Dendritic cell treated with granulocyte-macrophage colony-stimulating factor and Interleukin-4, amounts not matched to agents 40 ng/mL and 50 ng/mL, for 4 days (primary cell): Measurements from ENCODE around the gene ANKRD55.
"Not testable (repeated sequence)": the region's sequence is repeated elsewhere in the genome, so short reads cannot be mapped to it uniquely, and the experiment has no call there.

Source experiments
- H3K27ac Mint-ChIP-seq: one replicate; pipeline ENCODE4 v1.8.0; 2022; ENCODE audit warnings: mild to moderate bottlenecking, mixed read lengths
- H3K27me3 Mint-ChIP-seq: one replicate; pipeline ENCODE4 v1.8.0; 2022; ENCODE audit warnings: mild to moderate bottlenecking, mixed read lengths
- H3K36me3 Mint-ChIP-seq: one replicate; pipeline ENCODE4 v1.8.0; 2022; ENCODE audit warnings: low read depth, mixed read lengths
- H3K4me1 Mint-ChIP-seq: one replicate; pipeline ENCODE4 v1.8.0; 2022; ENCODE audit warnings: low read depth, mixed read lengths
- H3K4me3 Mint-ChIP-seq: one replicate; pipeline ENCODE4 v1.8.0; 2022; ENCODE audit warnings: mild to moderate bottlenecking, moderate library complexity, mixed read lengths
- H3K9me3 Mint-ChIP-seq: one replicate; pipeline ENCODE4 v1.8.0; 2022; ENCODE audit warnings: mixed read lengths
- intact Hi-C: fragments of 100-400 bp; cut with micrococcal nuclease; formaldehyde crosslinking; loops from one replicate; pipeline ENCODE4 v1.15.0; 2022

The ANKRD55 gene

GRCh38 chr5:56211298-56211865 lies 21.7 kb downstream of the ANKRD55 start:
- Mint-ChIP-seq H3K4me1 (peaks cover 7% of the 10 kb centered on the region), H3K27me3 (no peaks in the 10 kb centered on the region), H3K27ac (no peak overlapping the region), H3K9me3 (peaks cover 22% of the 10 kb centered on the region), H3K36me3 (no peaks in the 10 kb centered on the region), H3K4me3 (no peak overlapping the region)
- intact Hi-C loops, result no loop called here

DNA sequence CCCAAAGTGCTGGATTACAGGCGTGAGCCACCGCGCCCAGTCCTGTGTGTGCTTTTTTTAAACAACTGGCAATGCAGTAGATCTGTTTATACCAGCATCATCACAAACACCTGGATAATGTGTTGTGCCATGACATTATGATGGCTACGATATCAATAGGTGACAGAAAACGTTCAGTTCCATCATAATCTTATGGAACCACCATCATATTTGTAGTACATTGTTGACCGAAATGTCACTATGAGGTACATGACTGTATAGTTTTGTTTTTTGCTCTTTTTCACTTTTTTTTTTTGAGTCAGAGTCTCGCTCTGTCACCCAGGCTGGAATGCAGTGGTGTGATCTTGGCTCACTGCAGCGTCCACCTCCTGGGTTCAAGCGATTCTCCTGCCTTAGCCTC lies 24.4 kb downstream of the ANKRD55 start:
- Mint-ChIP-seq H3K27me3 (no peaks in the 10 kb centered on the region), H3K4me3 (no peak overlapping the region), H3K36me3 (no peaks in the 10 kb centered on the region), H3K9me3 (peaks cover 4% of the 10 kb centered on the region), H3K27ac (no peak overlapping the region), H3K4me1 (peaks cover 15% of the 10 kb centered on the region)
- intact Hi-C loops, result no loop called here

GRCh38 chr5:56207537-56207936 lies 25.6 kb downstream of the ANKRD55 start:
- Mint-ChIP-seq H3K36me3 (no peaks in the 10 kb centered on the region), H3K4me3 (no peak overlapping the region), H3K27ac (no peak overlapping the region), H3K4me1 (peaks cover 17% of the 10 kb centered on the region), H3K27me3 (no peaks in the 10 kb centered on the region), H3K9me3 (no peaks in the 10 kb centered on the region)
- intact Hi-C loops, result no loop called here

DNA sequence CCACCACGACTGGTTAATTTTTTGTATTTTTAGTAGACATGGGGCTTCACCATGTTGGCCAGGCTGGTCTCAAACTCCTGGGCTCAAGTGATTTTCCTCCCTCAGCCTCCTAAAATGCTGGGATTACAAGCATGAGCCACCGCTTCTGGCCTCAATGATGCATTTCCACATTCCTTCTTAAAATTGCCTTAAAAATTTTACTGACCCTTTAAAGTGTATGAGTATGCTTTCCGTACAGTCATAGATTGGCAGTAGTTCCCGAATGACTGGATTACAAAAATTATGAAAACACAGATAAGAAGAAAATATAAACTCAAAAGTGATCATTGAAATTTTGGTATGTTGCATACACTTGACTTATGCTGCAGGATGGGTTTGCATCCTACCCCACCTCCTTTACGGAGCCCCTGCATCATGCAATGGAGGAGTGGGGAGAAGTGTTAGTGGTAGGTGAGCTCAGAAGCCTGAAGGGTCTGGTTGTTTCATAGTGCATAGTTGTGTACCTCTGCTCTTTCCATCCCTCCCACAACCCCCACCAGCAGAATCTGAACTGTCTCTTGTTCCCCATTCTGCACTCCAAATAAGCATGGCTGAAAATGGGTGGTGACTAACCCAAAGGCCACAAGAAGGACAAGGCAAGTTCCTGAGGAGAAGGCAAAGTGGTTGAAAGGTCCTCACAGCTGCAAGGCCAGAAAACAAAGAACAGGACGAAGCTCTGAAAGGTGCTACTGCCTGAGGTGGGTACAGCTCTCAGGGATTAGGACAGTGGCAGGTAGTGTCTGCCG lies 26.8 kb downstream of the ANKRD55 start:
- peaks cover 27% of the 10 kb centered on the region for H3K4me1 Mint-ChIP-seq
- no peaks in the 10 kb centered on the region for H3K36me3 Mint-ChIP-seq
- H3K27ac Mint-ChIP-seq, result no peak overlapping the region
- intact Hi-C loops, result no loop called here
- H3K9me3 Mint-ChIP-seq, result no peaks in the 10 kb centered on the region
- no peaks in the 10 kb centered on the region for H3K27me3 Mint-ChIP-seq
- no peak overlapping the region for H3K4me3 Mint-ChIP-seq

DNA sequence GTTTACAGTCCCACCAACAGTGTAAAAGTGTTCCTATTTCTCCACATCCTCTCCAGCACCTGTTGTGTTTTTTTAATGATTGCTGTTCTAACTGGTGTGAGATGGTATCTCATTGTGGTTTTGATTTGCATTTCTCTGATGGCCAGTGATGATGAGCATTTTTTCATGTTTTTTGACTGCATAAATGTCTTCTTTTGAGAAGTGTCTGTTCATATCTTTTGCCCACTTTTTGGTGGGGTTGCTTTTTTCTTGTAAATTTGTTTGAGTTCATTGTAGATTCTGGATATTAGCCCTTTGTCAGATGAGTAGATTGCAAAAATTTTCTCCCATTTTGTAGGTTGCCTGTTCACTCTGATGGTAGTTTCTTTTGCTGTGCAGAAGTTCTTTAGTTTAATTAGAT lies 29.2 kb downstream of the ANKRD55 start:
- intact Hi-C loops, result loop anchor here (5.0 kb wide), 1 partner anchor 212 kb away; the partner anchor contains the start of gene IL6ST
- not testable (repeated sequence) for H3K36me3 Mint-ChIP-seq, H3K9me3 Mint-ChIP-seq, H3K4me3 Mint-ChIP-seq, H3K27ac Mint-ChIP-seq, H3K27me3 Mint-ChIP-seq
- H3K4me1 Mint-ChIP-seq, result peaks cover 32% of the 10 kb centered on the region

GRCh38 chr5:56202483-56202882 lies 30.6 kb downstream of the ANKRD55 start:
- no peaks in the 10 kb centered on the region for H3K27me3 Mint-ChIP-seq
- intact Hi-C loops, result loop anchor here (5.0 kb wide), 1 partner anchor 210 kb away; the partner anchor contains the start of gene IL6ST
- H3K4me3 Mint-ChIP-seq, result no peak overlapping the region
- no peaks in the 10 kb centered on the region for H3K9me3 Mint-ChIP-seq
- H3K36me3 Mint-ChIP-seq, result no peaks in the 10 kb centered on the region
- H3K27ac Mint-ChIP-seq, result no peak overlapping the region
- H3K4me1 Mint-ChIP-seq, result peaks cover 32% of the 10 kb centered on the region

DNA sequence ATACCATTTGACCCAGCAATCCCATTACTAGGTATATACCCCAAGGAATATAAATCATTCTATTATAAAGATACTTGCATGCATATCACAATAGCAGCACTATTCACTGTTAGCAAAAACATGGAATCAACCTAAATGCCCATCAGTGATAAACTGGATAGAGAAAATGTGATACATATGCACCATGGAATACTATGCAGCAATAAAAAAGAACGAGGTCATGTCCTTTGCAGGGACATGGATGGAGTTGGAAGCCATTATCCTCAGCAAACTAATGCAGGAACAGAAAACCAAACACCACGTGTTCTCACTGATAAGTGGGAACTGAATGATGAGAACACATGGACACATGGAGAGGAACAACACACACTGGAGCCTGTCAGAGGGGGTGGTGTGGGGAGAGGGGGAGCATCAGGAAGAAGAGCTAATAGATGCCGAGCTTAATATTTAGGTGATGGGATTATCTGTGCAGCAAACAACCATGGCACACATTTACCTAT lies 31.3 kb downstream of the ANKRD55 start:
- H3K4me3 Mint-ChIP-seq, H3K36me3 Mint-ChIP-seq, H3K27me3 Mint-ChIP-seq, H3K27ac Mint-ChIP-seq, H3K9me3 Mint-ChIP-seq: not testable (repeated sequence)
- H3K4me1 Mint-ChIP-seq, result peaks cover 29% of the 10 kb centered on the region
- intact Hi-C loops, result loop anchor here (1.0 to 5.0 kb wide), 3 partner anchors 210 to 266 kb away; partner anchors contain the start of gene IL6ST

GRCh38 chr5:56200971-56201666 lies 32.0 kb downstream of the ANKRD55 start:
- H3K27me3 Mint-ChIP-seq, result no peaks in the 10 kb centered on the region
- no peak overlapping the region for H3K27ac Mint-ChIP-seq
- H3K4me1 Mint-ChIP-seq, result peaks cover 22% of the 10 kb centered on the region
- H3K4me3 Mint-ChIP-seq, result no peak overlapping the region
- no peaks in the 10 kb centered on the region for H3K9me3 Mint-ChIP-seq
- no peaks in the 10 kb centered on the region for H3K36me3 Mint-ChIP-seq
- intact Hi-C loops, result loop anchor here (1.0 to 5.0 kb wide), 3 partner anchors 209 to 265 kb away; partner anchors contain the start of gene IL6ST

DNA sequence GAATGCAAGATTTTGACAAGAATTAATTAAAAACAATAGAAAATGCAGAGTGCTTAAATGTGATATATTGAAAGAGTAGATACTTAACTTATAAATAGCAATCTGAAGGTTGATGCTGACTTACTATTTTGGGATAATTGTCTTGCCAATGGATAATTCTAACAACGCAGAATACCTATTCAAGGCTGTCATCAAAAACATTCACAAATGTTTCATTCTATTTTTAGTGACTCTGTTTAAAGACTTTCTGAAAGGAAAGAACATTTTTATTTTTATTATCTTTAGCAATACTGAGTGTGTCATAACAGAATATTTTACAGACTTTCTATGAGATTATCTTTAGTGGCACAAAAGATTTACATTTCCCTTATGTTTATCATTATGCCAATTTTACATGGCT lies 38.1 kb downstream of the ANKRD55 start:
- no peaks in the 10 kb centered on the region for H3K9me3 Mint-ChIP-seq
- H3K36me3 Mint-ChIP-seq, result no peaks in the 10 kb centered on the region
- H3K4me3 Mint-ChIP-seq, result no peak overlapping the region
- H3K4me1 Mint-ChIP-seq, result peaks cover 33% of the 10 kb centered on the region
- no peak overlapping the region for H3K27ac Mint-ChIP-seq
- intact Hi-C loops, result no loop called here
- no peaks in the 10 kb centered on the region for H3K27me3 Mint-ChIP-seq

DNA sequence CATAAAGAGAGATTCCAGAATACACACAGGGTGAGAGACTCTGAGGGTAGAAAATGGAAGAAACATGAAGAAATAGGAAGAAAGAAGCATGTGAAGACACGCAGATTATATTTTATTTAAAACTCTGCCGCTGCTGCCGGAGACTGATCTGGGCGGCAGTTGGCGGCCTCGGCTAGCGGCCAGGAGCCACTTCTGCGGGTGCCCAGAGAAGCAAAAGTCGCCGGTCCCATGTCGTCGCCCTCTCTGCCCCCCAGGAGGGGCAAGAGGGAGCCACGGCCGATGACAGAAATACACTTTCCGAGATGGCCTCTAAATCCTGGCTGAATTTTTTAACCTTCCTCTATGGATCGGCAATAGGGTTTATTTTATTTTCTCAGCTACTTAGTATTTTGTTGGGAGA lies 40.9 kb downstream of the ANKRD55 start:
- no peaks in the 10 kb centered on the region for H3K27me3 Mint-ChIP-seq
- H3K9me3 Mint-ChIP-seq, result peaks cover 11% of the 10 kb centered on the region
- intact Hi-C loops, result loop anchor here (5.0 kb wide), 1 partner anchor 35 kb away; no protein-coding TSS in a partner anchor
- no peak overlapping the region for H3K4me3 Mint-ChIP-seq
- H3K4me1 Mint-ChIP-seq, result peaks cover 55% of the 10 kb centered on the region
- H3K27ac Mint-ChIP-seq, result peak overlapping the region; percentile 83
- H3K36me3 Mint-ChIP-seq, result no peaks in the 10 kb centered on the region

GRCh38 chr5:56191656-56192055 lies 41.5 kb downstream of the ANKRD55 start:
- H3K27me3 Mint-ChIP-seq, result no peaks in the 10 kb centered on the region
- H3K4me3 Mint-ChIP-seq, result no peak overlapping the region
- H3K36me3 Mint-ChIP-seq, result no peaks in the 10 kb centered on the region
- peaks cover 11% of the 10 kb centered on the region for H3K9me3 Mint-ChIP-seq
- H3K4me1 Mint-ChIP-seq, result peaks cover 57% of the 10 kb centered on the region
- H3K27ac Mint-ChIP-seq, result peak overlapping the region; percentile 83
- intact Hi-C loops, result loop anchor here (5.0 kb wide), 1 partner anchor 34 kb away; no protein-coding TSS in a partner anchor

DNA sequence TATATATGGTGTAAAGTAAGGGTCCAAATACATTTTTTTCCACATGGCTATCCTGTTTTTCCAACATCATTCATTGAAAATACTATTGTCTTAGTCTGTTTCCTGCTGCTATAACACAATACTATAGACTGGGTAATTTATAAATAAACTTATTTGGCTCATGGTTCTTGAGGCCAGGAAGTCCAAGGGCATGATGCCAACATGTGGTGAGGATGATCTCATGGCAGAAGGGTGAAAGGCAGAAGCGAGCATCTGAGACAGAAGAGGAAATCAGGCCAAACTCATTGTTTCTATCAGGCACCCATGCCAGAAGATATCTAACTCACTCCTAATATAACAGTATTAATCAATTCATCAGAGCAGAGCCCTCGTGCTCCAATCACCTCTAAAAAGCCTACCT lies 42.6 kb downstream of the ANKRD55 start:
- H3K4me1 Mint-ChIP-seq, result peaks cover 63% of the 10 kb centered on the region
- no peak overlapping the region for H3K4me3 Mint-ChIP-seq
- intact Hi-C loops, result loop anchor here (5.0 kb wide), 1 partner anchor 33 kb away; no protein-coding TSS in a partner anchor
- H3K27ac Mint-ChIP-seq, result peak overlapping the region; percentile 83
- H3K9me3 Mint-ChIP-seq, result peaks cover 11% of the 10 kb centered on the region
- no peaks in the 10 kb centered on the region for H3K36me3 Mint-ChIP-seq
- H3K27me3 Mint-ChIP-seq, result no peaks in the 10 kb centered on the region

- Mint-ChIP-seq H3K4me3 (no peak overlapping the region), H3K36me3 (no peaks in the 10 kb centered on the region), H3K9me3 (peaks cover 11% of the 10 kb centered on the region), H3K27me3 (no peaks in the 10 kb centered on the region), H3K27ac (peak overlapping the region; percentile 44), H3K4me1 (peaks cover 65% of the 10 kb centered on the region)
- intact Hi-C loops, result no loop called here
Measured at GRCh38 chr5:56185768-56186311, 47.3 kb downstream of the ANKRD55 start.
